Measurements from ENCODE around the gene MDK. TPM values are rescaled to one million over a fixed set of nuclear protein-coding genes. Genes with fewer than 3 reads are reported as not detected.

The MDK gene
- total and polyA plus RNA-seq, 2 of the 13 experiments (the other 11 are each of a cell fraction or from before 2014, with no cell fraction given) = 312 to 407 TPM

DNA sequence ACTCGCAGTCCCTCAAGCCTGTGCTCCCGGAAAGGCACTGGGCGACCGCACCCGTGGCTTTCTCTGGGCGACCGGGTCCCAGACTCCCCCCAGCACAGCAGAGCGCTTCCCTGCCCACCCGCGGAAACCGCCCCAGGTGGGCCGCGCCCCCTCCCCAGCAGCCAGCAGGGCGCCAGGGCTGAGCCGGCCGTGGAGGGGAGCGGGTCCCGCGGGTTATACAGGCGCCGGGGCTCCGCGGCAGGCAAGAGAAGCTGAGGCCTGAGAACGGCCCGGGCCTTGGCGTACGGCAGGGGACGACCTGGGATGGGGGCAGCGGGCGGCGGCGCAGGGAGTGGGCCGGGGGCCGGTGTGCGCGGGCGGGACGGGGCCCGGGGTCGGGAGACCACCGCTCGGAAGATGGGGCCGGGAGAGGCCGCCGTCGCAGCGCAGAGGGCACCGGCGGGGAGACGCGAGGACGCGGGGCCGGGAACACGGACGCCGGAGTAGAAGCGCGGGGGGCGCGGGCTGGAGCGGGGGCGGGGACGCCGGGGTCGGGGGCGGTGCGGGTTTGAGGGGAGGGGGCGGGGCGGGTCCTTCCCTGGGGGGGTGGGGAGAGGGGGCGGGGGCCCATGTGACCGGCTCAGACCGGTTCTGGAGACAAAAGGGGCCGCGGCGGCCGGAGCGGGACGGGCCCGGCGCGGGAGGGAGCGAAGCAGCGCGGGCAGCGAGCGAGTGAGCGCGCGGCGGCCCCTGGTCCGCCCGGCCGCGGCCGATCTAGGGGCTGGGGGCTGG is at the start of gene MDK (continued):
- TF ChIP-seq THAP8 (CRISPR knock-in tag; IDR thresholded peaks at IDR 0.05; ENCODE audit: borderline replicate concordance) (no peak), ZNF598 (CRISPR knock-in tag; IDR thresholded peaks at IDR 0.05; ENCODE audit: borderline replicate concordance) (no peak), NR2F2 (IDR thresholded peaks at IDR 0.05; ENCODE audit: borderline replicate concordance, low read depth) (no peak), ZNF563 (CRISPR knock-in tag; IDR thresholded peaks at IDR 0.05) (peak; percentile 29; the same call in 1 of the 2 replicates), ZBTB7B (CRISPR knock-in tag; IDR thresholded peaks at IDR 0.05) (0 out of 2 replicates have a peak, but pooled peaks have one; percentile 52), ATF1 (CRISPR knock-in tag; IDR thresholded peaks at IDR 0.05) (no peak), PBX3 (CRISPR knock-in tag; IDR thresholded peaks at IDR 0.05; ENCODE audit: borderline replicate concordance) (no peak), MED13 (CRISPR knock-in tag; IDR thresholded peaks at IDR 0.05) (peak; percentile 64; the same call in 1 of the 2 replicates), STAT5B (CRISPR knock-in tag; IDR thresholded peaks at IDR 0.05) (no peak), IRX3 (CRISPR knock-in tag; IDR thresholded peaks at IDR 0.05; ENCODE audit: borderline replicate concordance, low read depth) (0 out of 2 replicates have a peak, but pooled peaks have one; percentile 29), ZNF235 (CRISPR knock-in tag; IDR thresholded peaks at IDR 0.05; ENCODE audit: borderline replicate concordance) (peak; percentile 63; the same call in 1 of the 2 replicates), MAF1 (CRISPR knock-in tag; IDR thresholded peaks at IDR 0.05; ENCODE audit: borderline replicate concordance) (no peak; the same call in 1 of the 2 replicates), KDM5A (IDR thresholded peaks at IDR 0.05; ENCODE audit: borderline replicate concordance, low read length) (peak; percentile 7; the same call in 1 of the 2 replicates), SMARCC2 (IDR thresholded peaks at IDR 0.05) (no peak), FUBP1 (CRISPR knock-in tag; IDR thresholded peaks at IDR 0.05; ENCODE audit: borderline replicate concordance) (no peak)
- TF ChIP-seq, protein P1, sequence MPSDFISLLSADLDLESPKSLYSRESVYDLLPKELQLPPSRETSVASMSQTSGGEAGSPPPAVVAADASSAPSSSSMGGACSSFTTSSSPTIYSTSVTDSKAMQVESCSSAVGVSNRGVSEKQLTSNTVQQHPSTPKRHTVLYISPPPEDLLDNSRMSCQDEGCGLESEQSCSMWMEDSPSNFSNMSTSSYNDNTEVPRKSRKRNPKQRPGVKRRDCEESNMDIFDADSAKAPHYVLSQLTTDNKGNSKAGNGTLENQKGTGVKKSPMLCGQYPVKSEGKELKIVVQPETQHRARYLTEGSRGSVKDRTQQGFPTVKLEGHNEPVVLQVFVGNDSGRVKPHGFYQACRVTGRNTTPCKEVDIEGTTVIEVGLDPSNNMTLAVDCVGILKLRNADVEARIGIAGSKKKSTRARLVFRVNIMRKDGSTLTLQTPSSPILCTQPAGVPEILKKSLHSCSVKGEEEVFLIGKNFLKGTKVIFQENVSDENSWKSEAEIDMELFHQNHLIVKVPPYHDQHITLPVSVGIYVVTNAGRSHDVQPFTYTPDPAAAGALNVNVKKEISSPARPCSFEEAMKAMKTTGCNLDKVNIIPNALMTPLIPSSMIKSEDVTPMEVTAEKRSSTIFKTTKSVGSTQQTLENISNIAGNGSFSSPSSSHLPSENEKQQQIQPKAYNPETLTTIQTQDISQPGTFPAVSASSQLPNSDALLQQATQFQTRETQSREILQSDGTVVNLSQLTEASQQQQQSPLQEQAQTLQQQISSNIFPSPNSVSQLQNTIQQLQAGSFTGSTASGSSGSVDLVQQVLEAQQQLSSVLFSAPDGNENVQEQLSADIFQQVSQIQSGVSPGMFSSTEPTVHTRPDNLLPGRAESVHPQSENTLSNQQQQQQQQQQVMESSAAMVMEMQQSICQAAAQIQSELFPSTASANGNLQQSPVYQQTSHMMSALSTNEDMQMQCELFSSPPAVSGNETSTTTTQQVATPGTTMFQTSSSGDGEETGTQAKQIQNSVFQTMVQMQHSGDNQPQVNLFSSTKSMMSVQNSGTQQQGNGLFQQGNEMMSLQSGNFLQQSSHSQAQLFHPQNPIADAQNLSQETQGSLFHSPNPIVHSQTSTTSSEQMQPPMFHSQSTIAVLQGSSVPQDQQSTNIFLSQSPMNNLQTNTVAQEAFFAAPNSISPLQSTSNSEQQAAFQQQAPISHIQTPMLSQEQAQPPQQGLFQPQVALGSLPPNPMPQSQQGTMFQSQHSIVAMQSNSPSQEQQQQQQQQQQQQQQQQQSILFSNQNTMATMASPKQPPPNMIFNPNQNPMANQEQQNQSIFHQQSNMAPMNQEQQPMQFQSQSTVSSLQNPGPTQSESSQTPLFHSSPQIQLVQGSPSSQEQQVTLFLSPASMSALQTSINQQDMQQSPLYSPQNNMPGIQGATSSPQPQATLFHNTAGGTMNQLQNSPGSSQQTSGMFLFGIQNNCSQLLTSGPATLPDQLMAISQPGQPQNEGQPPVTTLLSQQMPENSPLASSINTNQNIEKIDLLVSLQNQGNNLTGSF (CRISPR knock-in tag; IDR thresholded peaks at IDR 0.05) = no peak

Measured in HepG2 (cell line).